NCI-H1105 treated with DMSO at 0.1 percent for 48 hours (cell line): ENCODE measurements around the gene DCST2.

Experiments used
- DNase-seq: peaks from one replicate; lab custom pipeline; 2025; lab: John Stamatoyannopoulos, UW

Gene DCST2

GRCh38 chr1:155069551-155070157, 36.1 kb upstream of the DCST2 start:
- peak; percentile 63 for DNase-seq

- no peak for DNase-seq
These were observed 35.0 kb upstream of the DCST2 start for GRCh38 chr1:155068599-155068998.

GRCh38 chr1:155066777-155067176, 33.2 kb upstream of the DCST2 start:
- no peak for DNase-seq

GRCh38 chr1:155064832-155065429, 31.4 kb upstream of the DCST2 start:
- DNase-seq: no peak

GRCh38 chr1:155064111-155064831, 30.7 kb upstream of the DCST2 start:
- peak; percentile 53 for DNase-seq

- DNase-seq: peak; percentile 84
These were observed 30.0 kb upstream of the DCST2 start, which contains the start of gene EFNA4 for GRCh38 chr1:155063550-155064110. EFNA4 (plus strand) TSS chr1:155063740; CDS start chr1:155063824, 84 bp downstream.

GRCh38 chr1:155062702-155063411, 29.3 kb upstream of the DCST2 start:
- DNase-seq: peak; percentile 64

GRCh38 chr1:155062151-155062686, 28.6 kb upstream of the DCST2 start:
- peak; percentile 11 for DNase-seq

- DNase-seq: peak; percentile 92
These were observed 28.0 kb upstream of the DCST2 start for GRCh38 chr1:155061381-155062150.

GRCh38 chr1:155060736-155061135, 27.2 kb upstream of the DCST2 start:
- no peak for DNase-seq

GRCh38 chr1:155057788-155058211, 24.2 kb upstream of the DCST2 start:
- no peak for DNase-seq

- DNase-seq: no peak
These were observed 23.5 kb upstream of the DCST2 start for GRCh38 chr1:155057104-155057503.

- DNase-seq: no peak
These were observed 20.0 kb upstream of the DCST2 start for GRCh38 chr1:155053531-155054105.

- peak; percentile 46 for DNase-seq
These were observed 19.1 kb upstream of the DCST2 start for GRCh38 chr1:155052439-155053395.

- DNase-seq: peak; percentile 30
These were observed 18.3 kb upstream of the DCST2 start for GRCh38 chr1:155051777-155052398.

- DNase-seq: no peak
These were observed 17.8 kb upstream of the DCST2 start for GRCh38 chr1:155051342-155051776.

GRCh38 chr1:155050560-155051341, 17.2 kb upstream of the DCST2 start, which contains the start of gene ADAM15:
ADAM15 (plus strand) TSS chr1:155051316; CDS start chr1:155051387, 71 bp downstream.
- DNase-seq: peak; percentile 52
